Esophagus muscularis mucosa (tissue), 4 donors: Measurements from ENCODE around the gene TMEM221.

Experiments
- EP300 ChIP-seq: sonication (generic); formaldehyde crosslinking; IDR thresholded peaks from one replicate; pipeline ENCODE4 v1.6.1; 2017; ENCODE audit warnings: antibody characterized with exemption
- POLR2A ChIP-seq: fragments of 450-650 bp; IDR thresholded peaks from one replicate; pipeline ENCODE4 v1.6.1; 2017; ENCODE audit warnings: antibody characterized with exemption, moderate library complexity, mild to moderate bottlenecking, low read depth
- POLR2AphosphoS5 ChIP-seq, 2 donors: sonication (generic); formaldehyde crosslinking; IDR thresholded peaks; one replicate each; pipeline ENCODE4 v1.6.1; 2017; ENCODE audit warnings: antibody characterized with exemption in 2 of 2
- TF ChIP-seq, protein P1 (sequence below), 3 experiments: fragments of 200-600 bp in 2 of 3; fragments of 450-650 bp in 1 of 3; sonication (generic) in 2 of 3; IDR thresholded peaks; one replicate each; pipeline ENCODE4 v1.5.1; 2017 to 2019; ENCODE audit warnings: antibody characterized with exemption in 3 of 3, mild to moderate bottlenecking in 2 of 3, moderate library complexity in 1 of 3

DNA sequence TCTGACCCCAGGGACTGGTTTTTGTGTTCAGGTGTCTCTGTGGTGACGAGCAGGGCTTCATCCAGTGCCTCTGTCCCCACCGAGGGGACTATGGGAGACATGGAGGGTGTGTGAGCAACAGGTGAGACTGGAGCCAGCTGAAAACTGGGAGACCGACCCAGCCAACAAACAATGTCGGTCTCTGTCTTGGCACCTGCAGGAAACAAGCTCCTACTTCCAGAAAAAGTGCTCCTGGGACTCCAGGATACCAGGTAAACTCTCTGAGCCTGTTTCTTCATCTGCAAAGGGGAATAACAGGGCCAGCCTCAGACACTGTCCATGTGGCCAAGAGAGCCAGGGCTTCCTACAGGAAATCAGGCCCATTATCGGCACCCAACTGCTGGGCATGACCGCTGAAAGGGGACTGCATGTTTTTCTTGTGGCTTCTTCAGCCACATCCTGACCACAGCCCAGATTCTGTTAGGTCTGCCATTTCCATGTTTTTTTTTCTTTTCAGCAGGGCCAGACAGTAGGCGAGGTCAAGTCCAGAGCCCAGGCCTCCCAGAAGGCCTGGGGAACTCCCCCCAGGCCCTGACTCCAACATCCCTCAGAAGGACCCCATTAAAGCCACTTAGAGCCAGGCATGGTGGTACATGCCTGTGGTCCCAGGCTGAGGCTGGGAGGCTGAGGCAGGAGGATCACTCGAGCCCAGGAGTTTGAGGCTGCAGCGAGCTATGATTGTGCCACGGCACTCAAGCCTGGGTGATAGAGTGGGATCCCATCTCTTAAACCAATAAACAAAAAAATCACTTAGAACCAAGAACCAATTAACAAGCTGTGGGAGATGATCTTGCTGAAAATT lies 42.2 kb downstream of the TMEM221 start:
- TF ChIP-seq, protein P1, sequence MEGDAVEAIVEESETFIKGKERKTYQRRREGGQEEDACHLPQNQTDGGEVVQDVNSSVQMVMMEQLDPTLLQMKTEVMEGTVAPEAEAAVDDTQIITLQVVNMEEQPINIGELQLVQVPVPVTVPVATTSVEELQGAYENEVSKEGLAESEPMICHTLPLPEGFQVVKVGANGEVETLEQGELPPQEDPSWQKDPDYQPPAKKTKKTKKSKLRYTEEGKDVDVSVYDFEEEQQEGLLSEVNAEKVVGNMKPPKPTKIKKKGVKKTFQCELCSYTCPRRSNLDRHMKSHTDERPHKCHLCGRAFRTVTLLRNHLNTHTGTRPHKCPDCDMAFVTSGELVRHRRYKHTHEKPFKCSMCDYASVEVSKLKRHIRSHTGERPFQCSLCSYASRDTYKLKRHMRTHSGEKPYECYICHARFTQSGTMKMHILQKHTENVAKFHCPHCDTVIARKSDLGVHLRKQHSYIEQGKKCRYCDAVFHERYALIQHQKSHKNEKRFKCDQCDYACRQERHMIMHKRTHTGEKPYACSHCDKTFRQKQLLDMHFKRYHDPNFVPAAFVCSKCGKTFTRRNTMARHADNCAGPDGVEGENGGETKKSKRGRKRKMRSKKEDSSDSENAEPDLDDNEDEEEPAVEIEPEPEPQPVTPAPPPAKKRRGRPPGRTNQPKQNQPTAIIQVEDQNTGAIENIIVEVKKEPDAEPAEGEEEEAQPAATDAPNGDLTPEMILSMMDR (IDR thresholded peaks at IDR 0.05), result no peak
- TF ChIP-seq POLR2AphosphoS5 (IDR thresholded peaks at IDR 0.05) (no peak), EP300 (no peak), POLR2A (no peak)
